Neural progenitor cell (in vitro differentiated cells): ENCODE results near the gene CACNB4. TPM values are rescaled to one million over a fixed set of nuclear protein-coding genes. Genes with fewer than 3 reads are reported as not detected.

Experiments
- DNase-seq: peaks from one replicate; pipeline ENCODE4 v3.0.0-alpha.2; 2016; ENCODE audit warnings: low spot score
- H2AFZ ChIP-seq: fragments of 200-600 bp; sonication (generic); replicated peaks from 2 replicates; pipeline ENCODE4 v1.6.1; 2016; ENCODE audit warnings: antibody characterized with exemption
- H3F3A ChIP-seq: fragments of 200-600 bp; sonication (generic); 2 replicates; pipeline ENCODE4 v1.6.1; 2016; ENCODE audit warnings: antibody characterized with exemption, low read depth
- H3K27ac ChIP-seq: fragments of 200-600 bp; sonication (generic); 2 replicates; pipeline ENCODE4 v1.5.1; 2016; ENCODE audit warnings: mild to moderate bottlenecking
- H3K27me3 ChIP-seq: fragments of 200-600 bp; sonication (generic); 2 replicates; pipeline ENCODE4 v1.6.1; 2016; ENCODE audit warnings: mild to moderate bottlenecking, moderate library complexity
- H3K36me3 ChIP-seq: fragments of 200-600 bp; sonication (generic); 2 replicates; pipeline ENCODE4 v1.5.1; 2016
- H3K4me1 ChIP-seq: fragments of 200-600 bp; sonication (generic); 2 replicates; pipeline ENCODE4 v1.6.1; 2016; ENCODE audit warnings: mixed run types
- H3K4me2 ChIP-seq: fragments of 200-600 bp; sonication (generic); 2 replicates; pipeline ENCODE4 v1.6.1; 2016
- H3K4me3 ChIP-seq: fragments of 200-600 bp; sonication (generic); 2 replicates; pipeline ENCODE4 v1.5.1; 2016
- H3K79me2 ChIP-seq: fragments of 200-600 bp; sonication (generic); 2 replicates; pipeline ENCODE4 v1.6.1; 2016; ENCODE audit warnings: low read depth
- H3K9ac ChIP-seq: fragments of 200-600 bp; sonication (generic); 2 replicates; pipeline ENCODE4 v1.6.1; 2016
- H3K9me3 ChIP-seq: fragments of 200-600 bp; sonication (generic); 2 replicates; pipeline ENCODE4 v1.5.1; 2016; ENCODE audit warnings: low read depth
- H4K20me1 ChIP-seq: fragments of 200-600 bp; sonication (generic); 2 replicates; pipeline ENCODE4 v1.6.1; 2016; ENCODE audit warnings: low read depth
- H3K27ac Mint-ChIP-seq: 3 replicates; pipeline ENCODE4 v1.8.0; 2021; ENCODE audit warnings: mixed read lengths
- H3K27me3 Mint-ChIP-seq: 2 replicates; pipeline ENCODE4 v1.8.0; 2022; ENCODE audit warnings: low read depth, mild to moderate bottlenecking, inconsistent platforms, moderate library complexity, mixed read lengths; ENCODE audit not compliant: insufficient read depth
- H3K36me3 Mint-ChIP-seq: 3 replicates; pipeline ENCODE4 v1.8.0; 2021; ENCODE audit warnings: mixed read lengths
- H3K4me1 Mint-ChIP-seq: 3 replicates; pipeline ENCODE4 v1.8.0; 2021; ENCODE audit warnings: mixed read lengths
- H3K4me3 Mint-ChIP-seq: 3 replicates; pipeline ENCODE4 v1.8.0; 2021; ENCODE audit warnings: mild to moderate bottlenecking, moderate library complexity, mixed read lengths
- H3K9me3 Mint-ChIP-seq: 3 replicates; pipeline ENCODE4 v1.8.0; 2020; ENCODE audit warnings: mixed read lengths
- CTCF ChIP-seq: fragments of 200-600 bp; sonication (generic); IDR thresholded peaks from 2 replicates; pipeline ENCODE4 v1.5.1; 2017; ENCODE audit warnings: antibody characterized with exemption, mild to moderate bottlenecking
- EZH2 ChIP-seq: fragments of 200-600 bp; sonication (generic); IDR thresholded peaks from 2 replicates; pipeline ENCODE4 v1.6.1; 2017; ENCODE audit warnings: antibody characterized with exemption, mild to moderate bottlenecking, moderate library complexity
- EZH2phosphoT487 ChIP-seq: fragments of 200-600 bp; sonication (generic); IDR thresholded peaks from 2 replicates; pipeline ENCODE4 v1.6.1; 2017; ENCODE audit warnings: antibody characterized with exemption
- total RNA-seq: library from RNA; depleted of rRNA; stranded (reverse); fragments of >200 nt; gene quantifications from 2 replicates; pipeline ENCODE4 v1.2.3, GENCODE V29; 2015; ENCODE audit warnings: low replicate concordance

The CACNB4 gene
- total RNA-seq, 1 donor from 2014 or later = 14.2 TPM

DNA sequence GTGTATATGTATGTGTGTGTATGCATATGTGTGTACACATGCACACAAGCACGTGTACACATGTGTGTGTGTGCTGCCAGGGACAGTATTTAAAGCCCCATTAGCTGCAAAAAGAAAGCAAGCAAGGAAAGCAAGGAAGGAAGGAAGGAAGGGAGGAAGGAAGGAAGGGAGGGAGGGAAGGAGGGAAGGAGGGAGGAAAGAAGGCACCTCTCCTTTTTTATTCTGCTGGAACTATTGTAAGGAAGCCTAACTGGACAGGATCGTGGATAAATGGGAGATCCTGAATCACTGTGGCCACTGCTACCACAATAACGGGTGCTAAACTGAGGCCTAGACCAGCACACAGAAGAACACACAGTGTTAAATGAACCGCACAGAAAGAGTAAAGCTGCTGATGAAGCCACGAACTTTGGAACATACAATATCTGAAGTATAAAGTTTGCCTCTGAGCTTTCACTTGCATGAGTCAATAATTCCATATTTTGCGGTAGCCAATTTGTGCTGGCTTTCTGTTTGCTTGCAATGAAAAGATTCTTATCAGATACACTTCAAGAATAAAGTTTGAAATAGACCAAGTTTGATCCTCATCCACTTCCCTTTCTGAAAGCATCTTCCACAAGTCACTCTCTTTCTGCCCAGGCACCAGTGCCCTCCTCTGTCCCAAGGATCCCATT lies 15.5 kb downstream of the CACNB4 start:
- no peaks in the 10 kb centered on the region for H3K27me3 ChIP-seq
- H3K79me2 ChIP-seq = no peaks in the 10 kb centered on the region
- no peak overlapping the region for H3K4me3 Mint-ChIP-seq
- H3K4me1 ChIP-seq = no peaks in the 10 kb centered on the region
- no peak overlapping the region for H3K27ac Mint-ChIP-seq
- H3K4me2 ChIP-seq = no peak overlapping the region
- no peaks in the 10 kb centered on the region for H3K9me3 ChIP-seq
- no peak overlapping the region for H2AFZ ChIP-seq
- H3K27me3 Mint-ChIP-seq = peaks cover 2% of the 10 kb centered on the region
- no peak for DNase-seq
- no peaks in the 10 kb centered on the region for H3K36me3 Mint-ChIP-seq
- no peaks in the 10 kb centered on the region for H4K20me1 ChIP-seq
- H3K36me3 ChIP-seq = no peaks in the 10 kb centered on the region
- no peaks in the 10 kb centered on the region for H3K4me1 Mint-ChIP-seq
- no peaks in the 10 kb centered on the region for H3K9me3 Mint-ChIP-seq
- no peaks in the 10 kb centered on the region for H3F3A ChIP-seq
- H3K9ac ChIP-seq = no peak overlapping the region
- no peak overlapping the region for H3K4me3 ChIP-seq
- H3K27ac ChIP-seq = no peak overlapping the region
- TF ChIP-seq EZH2 = no peak

GRCh38 chr2:152078662-152079061 lies 20.2 kb downstream of the CACNB4 start:
- Histone ChIP-seq H4K20me1 (no peaks in the 10 kb centered on the region), H3K4me1 (no peaks in the 10 kb centered on the region), H3K9ac (no peak overlapping the region), H3K27me3 (no peaks in the 10 kb centered on the region), H3K9me3 (no peaks in the 10 kb centered on the region), H3K4me3 (no peak overlapping the region), H3K36me3 (no peaks in the 10 kb centered on the region), H3K79me2 (no peaks in the 10 kb centered on the region), H3K4me2 (no peak overlapping the region), H3K27ac (no peak overlapping the region), H3F3A (no peaks in the 10 kb centered on the region), H2AFZ (no peak overlapping the region)
- Mint-ChIP-seq H3K27ac (no peak overlapping the region), H3K9me3 (no peaks in the 10 kb centered on the region), H3K36me3 (no peaks in the 10 kb centered on the region), H3K4me3 (no peak overlapping the region), H3K4me1 (no peaks in the 10 kb centered on the region), H3K27me3 (peaks cover 2% of the 10 kb centered on the region)
- no peak for DNase-seq
- TF ChIP-seq CTCF = no peak
- no peak for TF ChIP-seq EZH2
- TF ChIP-seq EZH2phosphoT487 = no peak

DNA sequence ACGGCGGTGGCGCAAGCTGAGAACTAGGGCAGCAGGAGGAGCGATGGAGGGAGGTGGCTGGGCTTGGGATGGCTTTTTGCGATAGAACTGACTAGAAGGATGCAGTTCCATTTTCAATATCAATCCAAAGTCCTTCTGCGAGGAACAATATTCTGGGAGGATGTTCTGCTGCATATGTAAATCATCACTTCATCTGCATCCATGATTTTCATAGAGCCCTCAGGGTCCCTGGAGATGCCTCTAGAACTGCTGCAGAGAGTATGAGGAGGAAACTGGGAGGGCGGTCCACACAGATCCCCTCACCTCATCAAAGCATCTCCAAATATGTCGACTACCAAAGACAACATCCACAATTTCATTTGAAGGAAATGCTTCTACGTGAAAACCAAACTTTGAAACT lies 20.8 kb downstream of the CACNB4 start:
- Mint-ChIP-seq H3K27me3 (peaks cover 2% of the 10 kb centered on the region), H3K4me1 (no peaks in the 10 kb centered on the region), H3K4me3 (no peak overlapping the region), H3K27ac (no peak overlapping the region), H3K36me3 (no peaks in the 10 kb centered on the region), H3K9me3 (no peaks in the 10 kb centered on the region)
- H3K9me3 ChIP-seq = no peaks in the 10 kb centered on the region
- no peaks in the 10 kb centered on the region for H3F3A ChIP-seq
- no peaks in the 10 kb centered on the region for H3K36me3 ChIP-seq
- no peak overlapping the region for H2AFZ ChIP-seq
- no peak for DNase-seq
- H3K9ac ChIP-seq = no peak overlapping the region
- H3K27me3 ChIP-seq = no peaks in the 10 kb centered on the region
- H3K4me3 ChIP-seq = no peak overlapping the region
- no peak overlapping the region for H3K27ac ChIP-seq
- H3K4me1 ChIP-seq = no peaks in the 10 kb centered on the region
- H3K79me2 ChIP-seq = no peaks in the 10 kb centered on the region
- no peaks in the 10 kb centered on the region for H4K20me1 ChIP-seq
- no peak overlapping the region for H3K4me2 ChIP-seq
- TF ChIP-seq EZH2 = no peak
- TF ChIP-seq CTCF = no peak
- TF ChIP-seq EZH2phosphoT487 = no peak

- DNase-seq = no peak
- H3K27me3 Mint-ChIP-seq = peaks cover 2% of the 10 kb centered on the region
- H3K9me3 ChIP-seq = no peaks in the 10 kb centered on the region
- H3K9me3 Mint-ChIP-seq = no peaks in the 10 kb centered on the region
- no peaks in the 10 kb centered on the region for H3K4me1 Mint-ChIP-seq
- H3K27me3 ChIP-seq = no peaks in the 10 kb centered on the region
- H4K20me1 ChIP-seq = no peaks in the 10 kb centered on the region
- no peaks in the 10 kb centered on the region for H3K79me2 ChIP-seq
- H3K4me2 ChIP-seq = no peak overlapping the region
- no peak overlapping the region for H2AFZ ChIP-seq
- no peaks in the 10 kb centered on the region for H3K4me1 ChIP-seq
- no peak overlapping the region for H3K27ac Mint-ChIP-seq
- H3K36me3 Mint-ChIP-seq = no peaks in the 10 kb centered on the region
- no peaks in the 10 kb centered on the region for H3F3A ChIP-seq
- H3K27ac ChIP-seq = no peak overlapping the region
- TF ChIP-seq CTCF (no peak), EZH2phosphoT487 (no peak), EZH2 (no peak)
- no peak overlapping the region for H3K9ac ChIP-seq
- H3K36me3 ChIP-seq = no peaks in the 10 kb centered on the region
- H3K4me3 Mint-ChIP-seq = no peak overlapping the region
- no peak overlapping the region for H3K4me3 ChIP-seq
Measured at GRCh38 chr2:152075461-152076050, 23.3 kb downstream of the CACNB4 start.
